PC-3 (cell line): Measurements from ENCODE around the gene HSPB6. TPM values are rescaled to one million over a fixed set of nuclear protein-coding genes. Genes with fewer than 3 reads are reported as not detected.
A peak's percentile ranks its signal among the peaks of the same experiment; 100 is the strongest.

Experiments used
- ATAC-seq: fragments of 200-7000 bp; cut with Tn5 transposase; 2 replicates; pipeline ENCODE4 v1.9.1; 2020; ENCODE audit warnings: mild to moderate bottlenecking, moderate library complexity
- BruUV-seq: library from RNA; stranded (reverse); fragments of 400-500 nt; replicated peaks from 2 replicates; lab custom pipeline; 2021; lab: Mats Ljungman, UMichigan
- CTCF ChIA-PET: fragments of 300-600 bp; sonication (Branson Sonifier 250); formaldehyde crosslinking; loops from one replicate; lab custom pipeline; 2022; ENCODE audit warnings: antibody characterized with exemption; lab: Charles Lee
- POLR2A ChIA-PET: fragments of 300-600 bp; sonication (Branson Sonifier 250); formaldehyde crosslinking; loops from one replicate; lab custom pipeline; 2022; ENCODE audit warnings: antibody characterized with exemption; ENCODE audit not compliant: unreplicated experiment; lab: Charles Lee
- DNase-seq: peaks from one replicate; pipeline ENCODE4 v3.0.0-alpha.2; 2015
- H2AFZ ChIP-seq: fragments of 300-600 bp; sonication (generic); 2 replicates; pipeline ENCODE4 v1.6.0; 2016; ENCODE audit warnings: antibody characterized with exemption, low read length
- H3F3A ChIP-seq: fragments of 300-600 bp; sonication (generic); one replicate; pipeline ENCODE4 v1.6.0; 2017; ENCODE audit warnings: antibody characterized with exemption, low read length, control low read depth, mild to moderate bottlenecking; ENCODE audit not compliant: unreplicated experiment
- H3K27ac ChIP-seq: fragments of 300-600 bp; sonication (generic); 2 replicates; pipeline ENCODE4 v1.5.1; 2016; ENCODE audit warnings: mild to moderate bottlenecking, low read length
- H3K27me3 ChIP-seq: fragments of 300-600 bp; sonication (generic); 2 replicates; pipeline ENCODE4 v1.6.1; 2016; ENCODE audit warnings: low read length, mixed read lengths
- H3K36me3 ChIP-seq: fragments of 300-600 bp; sonication (generic); 2 replicates; pipeline ENCODE4 v1.6.1; 2016; ENCODE audit warnings: low read depth, mixed run types, low read length, mixed read lengths
- H3K4me1 ChIP-seq: fragments of 300-600 bp; sonication (generic); 2 replicates; pipeline ENCODE4 v1.5.1; 2016; ENCODE audit warnings: low read length; ENCODE audit not compliant: insufficient read depth
- H3K4me2 ChIP-seq: fragments of 300-600 bp; sonication (generic); 2 replicates; pipeline ENCODE4 v1.6.0; 2016; ENCODE audit warnings: low read length
- H3K4me3 ChIP-seq: fragments of 300-600 bp; sonication (generic); 2 replicates; pipeline ENCODE4 v1.5.1; 2016; ENCODE audit warnings: mild to moderate bottlenecking, low read length, mixed read lengths
- H3K79me2 ChIP-seq: fragments of 300-600 bp; sonication (generic); 2 replicates; pipeline ENCODE4 v1.6.1; 2017; ENCODE audit warnings: low read length, mixed read lengths
- H3K9ac ChIP-seq: fragments of 300-600 bp; sonication (generic); 2 replicates; pipeline ENCODE4 v1.6.0; 2016; ENCODE audit warnings: mild to moderate bottlenecking, low read length
- H3K9me2 ChIP-seq: fragments of 300-600 bp; sonication (generic); replicated peaks from 2 replicates; pipeline ENCODE4 v1.6.1; 2016; ENCODE audit warnings: mixed run types, low read length, mixed read lengths
- H3K9me3 ChIP-seq: fragments of 300-600 bp; sonication (generic); 2 replicates; pipeline ENCODE4 v1.6.1; 2016; ENCODE audit warnings: low read length, mixed read lengths
- H4K20me1 ChIP-seq: fragments of 300-600 bp; sonication (generic); 2 replicates; pipeline ENCODE4 v1.6.1; 2016; ENCODE audit warnings: low read length, mixed read lengths
- EZH2 ChIP-seq: fragments of 300-600 bp; sonication (generic); IDR thresholded peaks from one replicate; pipeline ENCODE4 v1.6.1; 2017; ENCODE audit warnings: antibody characterized with exemption, mild to moderate bottlenecking, low read length; ENCODE audit not compliant: unreplicated experiment
- EZH2phosphoT487 ChIP-seq: fragments of 300-600 bp; sonication (generic); IDR thresholded peaks from 2 replicates; pipeline ENCODE4 v1.6.1; 2018; ENCODE audit warnings: mild to moderate bottlenecking, antibody characterized with exemption, low read length, borderline replicate concordance
- intact Hi-C: fragments of 100-400 bp; cut with micrococcal nuclease; formaldehyde crosslinking; loops from 2 replicates; pipeline ENCODE4 v1.9.0; 2023
- total RNA-seq: library from RNA; depleted of rRNA; stranded (reverse); fragments of >200 nt; gene quantifications from 2 replicates; pipeline ENCODE4 v1.2.3, GENCODE V29; 2014
- TF ChIP-seq, protein P1 (sequence below): fragments of 300-600 bp; sonication (generic); conservative IDR thresholded peaks from 2 replicates; pipeline ENCODE4 v1.5.1; 2017; ENCODE audit warnings: antibody characterized with exemption, low read depth, mild to moderate bottlenecking, low read length

The HSPB6 gene
- total RNA-seq, 1 experiment from 2014 or later: not detected

DNA sequence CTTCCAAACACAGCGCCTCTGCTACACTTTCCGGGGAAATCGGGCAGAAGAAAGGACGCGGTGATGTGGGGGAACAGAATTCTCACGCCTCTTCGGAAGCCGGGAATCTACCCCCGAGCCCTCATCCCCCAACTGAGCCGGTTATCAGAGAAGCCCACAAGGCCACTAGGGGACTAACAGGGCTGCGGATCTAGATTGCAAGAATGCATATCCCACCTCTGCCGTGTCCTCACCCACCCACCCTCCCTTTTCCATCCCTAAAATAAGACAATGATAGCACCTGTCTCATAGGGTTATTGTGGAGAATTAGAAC, 15.7 kb downstream of the HSPB6 start:
- no peak for DNase-seq
- CTCF ChIA-PET: no interaction called here
- Histone ChIP-seq H3F3A (no peaks in the 10 kb centered on the region), H2AFZ (peak overlapping the region; percentile 77), H3K9me2 (no peaks in the 10 kb centered on the region), H3K79me2 (peaks cover 6% of the 10 kb centered on the region), H3K4me2 (peak overlapping the region; percentile 94), H3K4me3 (peak overlapping the region; percentile 70), H3K9ac (peak overlapping the region; percentile 28; the same call in 1 of the 2 replicates), H3K27ac (no peak overlapping the region), H3K27me3 (no peaks in the 10 kb centered on the region), H4K20me1 (no peaks in the 10 kb centered on the region), H3K4me1 (peaks cover 11% of the 10 kb centered on the region), H3K36me3 (no peaks in the 10 kb centered on the region), H3K9me3 (no peaks in the 10 kb centered on the region)
- intact Hi-C loops: loop anchor here (2.0 kb wide), 1 partner anchor 34 kb away; the partner anchor contains the start of gene ARHGAP33
- TF ChIP-seq EZH2 (no peak), EZH2phosphoT487 (no peak)
- TF ChIP-seq, protein P1, sequence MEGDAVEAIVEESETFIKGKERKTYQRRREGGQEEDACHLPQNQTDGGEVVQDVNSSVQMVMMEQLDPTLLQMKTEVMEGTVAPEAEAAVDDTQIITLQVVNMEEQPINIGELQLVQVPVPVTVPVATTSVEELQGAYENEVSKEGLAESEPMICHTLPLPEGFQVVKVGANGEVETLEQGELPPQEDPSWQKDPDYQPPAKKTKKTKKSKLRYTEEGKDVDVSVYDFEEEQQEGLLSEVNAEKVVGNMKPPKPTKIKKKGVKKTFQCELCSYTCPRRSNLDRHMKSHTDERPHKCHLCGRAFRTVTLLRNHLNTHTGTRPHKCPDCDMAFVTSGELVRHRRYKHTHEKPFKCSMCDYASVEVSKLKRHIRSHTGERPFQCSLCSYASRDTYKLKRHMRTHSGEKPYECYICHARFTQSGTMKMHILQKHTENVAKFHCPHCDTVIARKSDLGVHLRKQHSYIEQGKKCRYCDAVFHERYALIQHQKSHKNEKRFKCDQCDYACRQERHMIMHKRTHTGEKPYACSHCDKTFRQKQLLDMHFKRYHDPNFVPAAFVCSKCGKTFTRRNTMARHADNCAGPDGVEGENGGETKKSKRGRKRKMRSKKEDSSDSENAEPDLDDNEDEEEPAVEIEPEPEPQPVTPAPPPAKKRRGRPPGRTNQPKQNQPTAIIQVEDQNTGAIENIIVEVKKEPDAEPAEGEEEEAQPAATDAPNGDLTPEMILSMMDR: no peak
- BruUV-seq: no TSS peak
- no peak for ATAC-seq
- POLR2A ChIA-PET: no interaction called here

DNA sequence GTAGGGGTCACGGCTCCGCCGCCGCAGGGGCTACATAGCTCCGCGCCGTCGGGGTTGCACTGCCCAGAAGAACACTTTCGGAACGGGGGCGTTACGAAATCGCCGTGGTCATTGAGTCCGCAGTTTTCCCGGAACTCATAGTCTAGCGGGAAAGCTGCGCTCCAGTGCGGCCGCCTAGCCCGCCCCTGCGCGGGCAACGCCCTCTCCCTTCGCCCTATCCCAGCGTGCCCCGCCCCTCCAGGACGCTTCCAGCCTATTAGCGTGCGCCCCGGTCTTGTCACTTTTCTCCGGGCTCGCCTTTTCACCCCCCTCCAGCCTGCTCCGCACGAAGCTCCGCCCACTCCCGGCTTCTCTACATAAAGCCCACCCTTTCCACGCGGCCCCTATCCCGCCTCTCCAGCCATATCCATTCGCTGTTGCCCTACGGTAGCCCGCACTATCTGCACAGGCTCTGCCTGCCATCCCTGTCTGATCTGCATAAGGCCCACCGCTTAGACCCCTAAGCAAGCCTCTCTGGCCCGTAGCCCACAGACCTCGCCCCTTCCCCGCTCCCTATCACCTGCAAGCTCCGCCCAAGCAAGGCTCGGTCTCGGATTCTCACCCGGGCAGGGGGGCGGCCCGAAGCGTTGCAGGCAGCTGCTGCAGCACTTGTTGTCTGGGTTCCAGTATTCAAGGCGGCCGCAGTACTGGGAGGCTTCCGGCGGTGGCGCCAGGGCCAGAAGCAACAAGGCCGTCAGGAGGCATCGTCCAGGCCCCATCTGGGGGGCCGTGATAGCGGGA, 16.2 kb downstream of the HSPB6 start:
- H3K4me1 ChIP-seq: peaks cover 9% of the 10 kb centered on the region
- ChIA-PET POLR2A (interaction anchor here (0.6 kb wide), 3 partner anchors 35 to 396 kb away, joined by 3 to 4 read pairs (median 3); no protein-coding TSS in a partner anchor), CTCF (no interaction called here)
- ATAC-seq: peak; percentile 83
- intact Hi-C loops: loop anchor here (2.0 kb wide), 1 partner anchor 34 kb away; the partner anchor contains the start of gene ARHGAP33
- no peaks in the 10 kb centered on the region for H3F3A ChIP-seq
- no peaks in the 10 kb centered on the region for H3K27me3 ChIP-seq
- peak overlapping the region; percentile 94 for H3K4me2 ChIP-seq
- no TSS peak for BruUV-seq
- H2AFZ ChIP-seq: peak overlapping the region; percentile 78
- peaks cover under 1% of the 10 kb centered on the region for H3K79me2 ChIP-seq
- H4K20me1 ChIP-seq: no peaks in the 10 kb centered on the region
- H3K9me2 ChIP-seq: no peaks in the 10 kb centered on the region
- H3K9me3 ChIP-seq: no peaks in the 10 kb centered on the region
- H3K9ac ChIP-seq: peak overlapping the region; percentile 32
- TF ChIP-seq, protein P1: 0 out of 2 replicates have a peak, but pooled peaks have one; percentile 21
- TF ChIP-seq EZH2phosphoT487: no peak
- no peak overlapping the region for H3K27ac ChIP-seq
- no peaks in the 10 kb centered on the region for H3K36me3 ChIP-seq
- peak; percentile 91 for DNase-seq
- H3K4me3 ChIP-seq: peak overlapping the region; percentile 70

DNA sequence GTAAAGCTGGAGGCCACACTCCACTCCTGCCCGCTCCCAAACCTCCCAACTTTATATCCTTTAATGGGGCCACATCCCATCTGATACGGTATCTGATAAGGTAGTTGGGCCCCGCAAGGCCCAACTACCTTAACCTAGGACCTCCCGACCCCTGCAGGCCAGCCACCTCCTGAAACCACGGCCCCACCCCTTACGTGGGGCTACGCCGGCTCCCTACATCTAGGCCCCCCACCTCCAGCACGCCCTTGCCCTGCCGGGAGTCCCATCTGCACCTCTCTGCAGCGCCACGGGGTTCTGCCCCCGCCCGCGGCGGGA, 16.8 kb downstream of the HSPB6 start:
- no peaks in the 10 kb centered on the region for H3F3A ChIP-seq
- intact Hi-C loops: loop anchor here (2.0 kb wide), 1 partner anchor 35 kb away; the partner anchor contains the start of gene ARHGAP33
- POLR2A ChIA-PET: interaction anchor here (0.6 kb wide), 1 partner anchor 36 kb away, joined by 3 read pairs; no protein-coding TSS in a partner anchor
- CTCF ChIA-PET: no interaction called here
- H3K79me2 ChIP-seq: no peaks in the 10 kb centered on the region
- H3K4me3 ChIP-seq: peak overlapping the region; percentile 70
- H3K4me2 ChIP-seq: peak overlapping the region; percentile 94
- H3K36me3 ChIP-seq: no peaks in the 10 kb centered on the region; the same call in 1 of the 2 replicates
- no peaks in the 10 kb centered on the region for H3K9me3 ChIP-seq
- peaks cover 9% of the 10 kb centered on the region for H3K4me1 ChIP-seq
- no peak overlapping the region for H3K27ac ChIP-seq
- H2AFZ ChIP-seq: peak overlapping the region; percentile 78
- H3K9me2 ChIP-seq: no peaks in the 10 kb centered on the region
- H3K9ac ChIP-seq: peak overlapping the region; percentile 32; the same call in 1 of the 2 replicates
- ATAC-seq: peak; percentile 7
- DNase-seq: no peak
- no TSS peak for BruUV-seq
- H3K27me3 ChIP-seq: no peaks in the 10 kb centered on the region
- TF ChIP-seq, protein P1: no peak
- TF ChIP-seq EZH2phosphoT487: no peak
- no peak for TF ChIP-seq EZH2
- no peaks in the 10 kb centered on the region for H4K20me1 ChIP-seq
